SK-N-SH (cell line): ENCODE data around the gene SLC25A47. TPM values are rescaled to one million over a fixed set of nuclear protein-coding genes. Genes with fewer than 3 reads are reported as not detected.

ENCODE experiments used
- CTCF ChIA-PET: fragments of 300-600, 350-600 bp; formaldehyde crosslinking; extraction: SDS; loops from one replicate; lab custom pipeline; 2021; lab: Yijun Ruan, JAX
- POLR2A ChIA-PET: fragments of 350-600 bp; sonication (Branson Sonifier 250); formaldehyde crosslinking; extraction: SDS; loops from one replicate; lab custom pipeline; 2020; ENCODE audit warnings: antibody characterized with exemption, inconsistent platforms; lab: Yijun Ruan, JAX
- DNase-seq: peaks from one replicate; pipeline ENCODE4 v3.0.0; 2012
- H2AFZ ChIP-seq: fragments of 200-600 bp; sonication (generic); 2 replicates; pipeline ENCODE4 v1.8.1; 2016; ENCODE audit warnings: antibody characterized with exemption, mild to moderate bottlenecking, low read depth
- H3F3A ChIP-seq: fragments of 200-600 bp; sonication (generic); replicated peaks from 2 replicates; pipeline ENCODE3; 2016; ENCODE audit warnings: antibody characterized with exemption, mild to moderate bottlenecking; ENCODE audit not compliant: insufficient read depth
- H3K27ac ChIP-seq, 2 experiments: fragments of 200-500 bp in 1 of 2; fragments of 200-600 bp in 1 of 2; sonication (Bioruptor generic) in 1 of 2; sonication (generic), shearing (Covaris generic) in 1 of 2; 2 replicates each; pipeline versions ENCODE4 v1.5.1 to v1.6.1; 2014 to 2016; ENCODE audit warnings: low read depth in 2 of 2, inconsistent platforms in 1 of 2, low read length in 1 of 2, mild to moderate bottlenecking in 1 of 2, mixed read lengths in 1 of 2
- H3K27me3 ChIP-seq: fragments of 200-600 bp; sonication (generic), shearing (Covaris generic); 2 replicates; pipeline ENCODE4 v1.6.1; 2016; ENCODE audit warnings: mixed run types; ENCODE audit not compliant: insufficient read depth
- H3K36me3 ChIP-seq, 2 experiments: fragments of 200-500 bp in 1 of 2; fragments of 200-600 bp in 1 of 2; sonication (Bioruptor generic) in 1 of 2; sonication (generic) in 1 of 2; replicated peaks in 1 of 2; 2 replicates each; pipeline versions ENCODE3 to v1.5.1; 2014 to 2016; ENCODE audit warnings: low read length in 1 of 2, mild to moderate bottlenecking in 1 of 2; ENCODE audit not compliant: insufficient read depth in 2 of 2, control insufficient read depth in 1 of 2
- H3K4me1 ChIP-seq, 2 experiments: fragments of 200-500 bp in 1 of 2; fragments of 200-600 bp in 1 of 2; sonication (Bioruptor generic) in 1 of 2; sonication (generic), shearing (Covaris generic) in 1 of 2; 2 replicates each; pipeline versions ENCODE4 v1.5.1 to v1.6.1; 2014 to 2016; ENCODE audit warnings: low read depth in 1 of 2, low read length in 1 of 2, mixed run types in 1 of 2; ENCODE audit not compliant: insufficient read depth in 2 of 2, control insufficient read depth in 1 of 2
- H3K4me2 ChIP-seq: fragments of 200-600 bp; sonication (generic), shearing (Covaris generic); 2 replicates; pipeline ENCODE4 v1.6.1; 2017; ENCODE audit warnings: mixed run types
- H3K4me3 ChIP-seq, 2 experiments: fragments of 200-500 bp in 1 of 2; fragments of 200-600 bp in 1 of 2; sonication (Bioruptor generic) in 1 of 2; sonication (generic), shearing (Covaris generic) in 1 of 2; 2 replicates each; pipeline versions ENCODE4 v1.5.1 to v1.8.1; 2014 to 2016; ENCODE audit warnings: low read depth in 2 of 2, inconsistent platforms in 1 of 2, low read length in 1 of 2, mild to moderate bottlenecking in 1 of 2, mixed read lengths in 1 of 2, moderate library complexity in 1 of 2
- H3K79me2 ChIP-seq: fragments of 200-600 bp; sonication (generic); 2 replicates; pipeline ENCODE4 v1.8.1; 2017; ENCODE audit warnings: mild to moderate bottlenecking; ENCODE audit not compliant: insufficient read depth
- H3K9ac ChIP-seq: fragments of 200-600 bp; sonication (generic); 2 replicates; pipeline ENCODE4 v1.6.1; 2017; ENCODE audit warnings: mixed run types
- H3K9me2 ChIP-seq: fragments of 200-600 bp; sonication (generic); 2 replicates; pipeline ENCODE4 v1.6.1; 2017; ENCODE audit warnings: mixed run types
- H3K9me3 ChIP-seq: fragments of 200-600 bp; sonication (generic); 2 replicates; pipeline ENCODE4 v1.6.1; 2017; ENCODE audit warnings: mixed run types, mild to moderate bottlenecking, moderate library complexity
- H4K20me1 ChIP-seq: fragments of 200-600 bp; sonication (generic); 2 replicates; pipeline ENCODE4 v1.6.1; 2017; ENCODE audit warnings: mild to moderate bottlenecking, mixed run types; ENCODE audit not compliant: insufficient read depth
- ELF1 ChIP-seq: IDR thresholded peaks from 2 replicates; pipeline ENCODE4 v1.4.0; 2012
- FOXM1 ChIP-seq: IDR thresholded peaks from 2 replicates; pipeline ENCODE4 v1.4.0; 2012; ENCODE audit warnings: low read depth, mild to moderate bottlenecking
- MEF2A ChIP-seq: IDR thresholded peaks from 2 replicates; pipeline ENCODE4 v1.4.0; 2012; ENCODE audit warnings: low read depth, borderline replicate concordance
- RFX5 ChIP-seq: IDR thresholded peaks from 2 replicates; pipeline ENCODE4 v1.6.1; 2012; ENCODE audit warnings: mild to moderate bottlenecking, improper control_type of control experiment, low read length
- RXRA ChIP-seq: IDR thresholded peaks from 2 replicates; pipeline ENCODE4 v1.4.0; 2012; ENCODE audit warnings: low read depth, mild to moderate bottlenecking, borderline replicate concordance
- SIN3A ChIP-seq: IDR thresholded peaks from 2 replicates; pipeline ENCODE4 v1.6.1; 2012; ENCODE audit warnings: low read depth, mild to moderate bottlenecking, low read length, moderate library complexity, borderline replicate concordance
- TAF1 ChIP-seq: IDR thresholded peaks from 2 replicates; pipeline ENCODE4 v1.6.1; 2012; ENCODE audit warnings: low read depth, mild to moderate bottlenecking, low read length, moderate library complexity, borderline replicate concordance
- TEAD4 ChIP-seq: IDR thresholded peaks from 2 replicates; pipeline ENCODE4 v1.4.0; 2012; ENCODE audit warnings: mild to moderate bottlenecking, borderline replicate concordance; ENCODE audit not compliant: insufficient read depth
- WGBS: methylation state at CpG from one replicate; pipeline ENCODE4 v1.1.6; 2017; ENCODE audit warnings: low lambda C conversion rate; 5-methylcytosine and 5-hydroxymethylcytosine counted together
- polyA plus RNA-seq, 3 experiments: library from polyadenylated mRNA; depleted of rRNA; stranded (reverse); fragments of >200 nt; gene quantifications; 2 replicates each; pipeline ENCODE4 v1.2.3, GENCODE V29; 2012
- TF ChIP-seq, protein P1 (sequence below): fragments of 150-350 bp; IDR thresholded peaks from 2 replicates; pipeline ENCODE4 v1.6.1; 2016; ENCODE audit warnings: mild to moderate bottlenecking, low read depth, low read length

SLC25A47 gene
- polyA plus RNA-seq, 1 of the 3 experiments (the other 2 are of a cell fraction): not detected

DNA sequence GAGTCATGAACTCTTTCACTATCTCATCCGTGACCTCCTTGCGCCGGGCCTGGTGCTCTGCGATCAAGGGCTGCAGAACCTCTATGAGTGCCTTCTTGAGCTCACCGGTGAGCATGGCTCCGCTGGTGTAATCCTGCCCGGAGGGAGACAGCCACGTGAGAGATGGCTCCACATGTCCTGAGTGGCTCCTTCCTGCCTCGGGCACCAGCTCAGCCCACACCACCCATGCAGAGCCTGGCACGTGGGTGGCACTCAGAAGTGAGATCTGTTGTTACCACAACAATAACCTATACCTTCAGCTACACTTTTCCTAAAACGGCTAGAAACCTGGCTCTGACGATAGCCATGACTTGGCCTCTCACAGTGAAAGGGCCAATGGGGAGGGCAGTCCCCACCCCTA is 11.8 kb downstream of the SLC25A47 start:
- POLR2A ChIA-PET: no interaction called here
- Histone ChIP-seq H3K9me3 (no peaks in the 10 kb centered on the region), H3K36me3 (peaks cover 17 to 19% of the 10 kb centered on the region in 2 experiments), H3K4me3 (no peak overlapping the region), H2AFZ (no peak overlapping the region), H3K9ac (no peak overlapping the region), H3K4me1 (no peaks in the 10 kb centered on the region; a peak in 1 of 4 replicates), H4K20me1 (no peaks in the 10 kb centered on the region), H3K4me2 (no peak overlapping the region), H3K9me2 (no peaks in the 10 kb centered on the region), H3K27me3 (no peaks in the 10 kb centered on the region), H3K79me2 (no peaks in the 10 kb centered on the region)
- no peak for DNase-seq
- CTCF ChIA-PET: interaction anchor here (1.2 kb wide), 1 partner anchor 26 kb away, joined by 4 read pairs; no protein-coding TSS in a partner anchor
- WGBS: 95% methylated on average over 7 of the region's 12 CpGs
- no peak for TF ChIP-seq RXRA
- TF ChIP-seq, protein P1, sequence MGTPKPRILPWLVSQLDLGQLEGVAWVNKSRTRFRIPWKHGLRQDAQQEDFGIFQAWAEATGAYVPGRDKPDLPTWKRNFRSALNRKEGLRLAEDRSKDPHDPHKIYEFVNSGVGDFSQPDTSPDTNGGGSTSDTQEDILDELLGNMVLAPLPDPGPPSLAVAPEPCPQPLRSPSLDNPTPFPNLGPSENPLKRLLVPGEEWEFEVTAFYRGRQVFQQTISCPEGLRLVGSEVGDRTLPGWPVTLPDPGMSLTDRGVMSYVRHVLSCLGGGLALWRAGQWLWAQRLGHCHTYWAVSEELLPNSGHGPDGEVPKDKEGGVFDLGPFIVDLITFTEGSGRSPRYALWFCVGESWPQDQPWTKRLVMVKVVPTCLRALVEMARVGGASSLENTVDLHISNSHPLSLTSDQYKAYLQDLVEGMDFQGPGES: no peak
- TF ChIP-seq TEAD4: no peak
- no peak for TF ChIP-seq RFX5
- no peak for TF ChIP-seq SIN3A
- no peak for TF ChIP-seq MEF2A
- TF ChIP-seq, all 33 proteins: peak for 0
- Histone ChIP-seq H3K27ac (no peak overlapping the region), H3F3A (no peaks in the 10 kb centered on the region)

DNA sequence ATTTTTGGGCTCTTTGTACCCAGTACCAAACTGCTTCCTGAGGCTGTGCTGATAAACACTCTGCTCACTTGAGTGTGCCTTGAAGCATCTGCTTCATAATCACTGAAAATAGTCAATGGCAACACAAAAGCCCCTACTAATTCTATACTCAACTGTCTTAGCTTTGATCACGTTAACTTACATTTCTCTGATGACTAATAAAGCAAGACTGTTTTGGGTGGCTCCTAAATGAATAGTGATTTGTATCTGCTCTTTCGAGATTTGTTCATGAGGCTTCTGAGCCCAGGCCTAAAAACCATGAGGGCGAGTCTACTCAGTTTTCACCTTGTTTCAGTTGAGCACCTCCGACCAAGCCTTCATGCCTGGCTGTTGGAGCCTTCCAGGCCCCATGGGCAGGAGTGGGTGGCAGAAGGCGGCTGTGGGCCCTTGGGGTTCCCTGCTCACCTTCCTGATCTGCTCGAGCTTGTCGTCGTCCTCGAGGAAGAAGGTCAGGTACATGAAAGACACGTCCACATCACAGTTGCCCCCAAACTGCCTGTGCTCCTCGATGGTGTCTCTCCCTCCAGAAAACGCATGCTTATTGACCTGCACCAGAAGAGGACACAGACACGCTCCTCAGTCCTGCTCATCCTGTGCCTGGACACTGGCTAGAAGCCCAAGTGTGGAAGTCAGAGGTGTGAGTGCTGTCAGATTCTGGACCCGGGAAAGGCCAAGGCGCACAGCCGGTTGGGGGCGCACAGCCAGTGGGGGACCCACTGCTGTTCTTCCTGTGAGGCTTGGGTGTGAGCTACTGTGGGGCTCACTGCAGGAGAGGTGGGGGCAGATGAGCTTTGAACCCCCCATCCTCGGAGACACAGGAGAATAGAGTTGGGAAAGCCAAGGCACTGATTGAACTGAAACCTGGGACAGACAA is 13.7 kb downstream of the SLC25A47 start:
- Histone ChIP-seq H3K4me2 (no peak overlapping the region), H3K27ac (no peak overlapping the region), H3K9me2 (no peaks in the 10 kb centered on the region), H4K20me1 (no peaks in the 10 kb centered on the region), H3K4me1 (peaks cover 0 to 4% of the 10 kb centered on the region in 2 experiments; a peak in 2 of 4 replicates), H3K4me3 (no peak overlapping the region), H3K79me2 (no peaks in the 10 kb centered on the region), H2AFZ (no peak overlapping the region), H3K9me3 (no peaks in the 10 kb centered on the region), H3K27me3 (no peaks in the 10 kb centered on the region), H3F3A (peaks cover 1% of the 10 kb centered on the region), H3K9ac (no peak overlapping the region), H3K36me3 (peaks cover 23 to 26% of the 10 kb centered on the region in 2 experiments)
- DNase-seq: no peak
- ChIA-PET POLR2A (no interaction called here), CTCF (interaction anchor here (1.0 to 1.1 kb wide), 2 partner anchors 23 to 33 kb away, joined by 4 read pairs; no protein-coding TSS in a partner anchor)
- TF ChIP-seq FOXM1 (no peak), ELF1 (no peak), SIN3A (no peak), TAF1 (no peak)
- TF ChIP-seq, protein P1: no peak
- WGBS: 89% methylated on average over 17 of the region's 18 CpGs
